CD4-positive, alpha-beta T cell treated with Interleukin-4 for 1 hour (primary cell): ENCODE data around the gene VAT1.
A peak's percentile ranks its signal among the peaks of the same experiment; 100 is the strongest.
"Not testable (repeated sequence)": the region's sequence is repeated elsewhere in the genome, so short reads cannot be mapped to it uniquely, and the experiment has no call there.

Experiments used
- DNase-seq, 2 donors: peaks; one replicate each; pipeline ENCODE4 v3.0.0-alpha.2; 2020 to 2022

Gene VAT1

GRCh38 chr17:43003542-43004172 lies 18.5 kb downstream of the VAT1 start:
- no peak for DNase-seq

- DNase-seq, result not testable (repeated sequence)
These were observed 21.3 kb downstream of the VAT1 start for GRCh38 chr17:43000894-43001293.

GRCh38 chr17:42999003-42999525 lies 23.1 kb downstream of the VAT1 start:
- DNase-seq, result no peak

GRCh38 chr17:42997984-42998938 lies 23.9 kb downstream of the VAT1 start, which contains the start of gene RPL27:
Gene RPL27, plus strand, starts transcription at chr17:42998419. Its CDS starts 332 bp downstream, at chr17:42998751.
- peak; percentile 99 for DNase-seq

GRCh38 chr17:42997390-42997983 lies 24.7 kb downstream of the VAT1 start:
- DNase-seq, result no peak

GRCh38 chr17:42993913-42994312 lies 28.3 kb downstream of the VAT1 start:
- DNase-seq, result not testable (repeated sequence)

- DNase-seq, result no peak
These were observed 29.3 kb downstream of the VAT1 start for GRCh38 chr17:42992872-42993271.

- DNase-seq, result no peak
These were observed 30.7 kb downstream of the VAT1 start for GRCh38 chr17:42991471-42991870.

GRCh38 chr17:42989726-42990652 lies 32.2 kb downstream of the VAT1 start:
- no peak for DNase-seq

GRCh38 chr17:42989141-42989540 lies 33.0 kb downstream of the VAT1 start:
- no peak for DNase-seq

GRCh38 chr17:42985225-42985624 lies 37.0 kb downstream of the VAT1 start:
- DNase-seq, result peak in 1 of 2 donors; percentile 22

GRCh38 chr17:42982266-42982665 lies 39.9 kb downstream of the VAT1 start:
- no peak for DNase-seq

GRCh38 chr17:42980766-42981397 lies 41.3 kb downstream of the VAT1 start:
- DNase-seq, result peak; percentile 49 to 54

- peak; percentile 90 to 91 for DNase-seq
These were observed 41.9 kb downstream of the VAT1 start, which contains the start of gene RUNDC1 for GRCh38 chr17:42980274-42980765. Gene RUNDC1, plus strand, starts transcription at chr17:42980565. Its CDS starts 12 bp downstream, at chr17:42980577.

GRCh38 chr17:42979511-42980273 lies 42.5 kb downstream of the VAT1 start, which contains the start of gene PTGES3L:
Gene PTGES3L, minus strand, starts transcription at chr17:42980080. Its CDS starts 27 bp downstream, at chr17:42980053.
- peak in 1 of 2 donors; percentile 11 for DNase-seq

GRCh38 chr17:42975701-42976100 lies 46.5 kb downstream of the VAT1 start:
- not testable (repeated sequence) for DNase-seq

GRCh38 chr17:42975265-42975664 lies 46.9 kb downstream of the VAT1 start:
- DNase-seq, result no peak

GRCh38 chr17:42973323-42973722 lies 48.9 kb downstream of the VAT1 start:
- DNase-seq, result not testable (repeated sequence)

- no peak for DNase-seq
These were observed 50.6 kb downstream of the VAT1 start for GRCh38 chr17:42971589-42971988.

- DNase-seq, result no peak
These were observed 53.1 kb downstream of the VAT1 start for GRCh38 chr17:42969001-42969581.
